Calu3 (cell line): ENCODE data around the gene MICALL2. TPM values are rescaled to one million over a fixed set of nuclear protein-coding genes. Genes with fewer than 3 reads are reported as not detected.
A peak's percentile ranks its signal among the peaks of the same experiment; 100 is the strongest.

Source experiments
- BruUV-seq: library from RNA; stranded (reverse); fragments of 400-500 nt; replicated peaks from 2 replicates; lab custom pipeline; 2021; lab: Mats Ljungman, UMichigan
- CTCF ChIA-PET: fragments of 300-600 bp; sonication (Branson Sonifier 250); formaldehyde crosslinking; loops from one replicate; lab custom pipeline; 2022; ENCODE audit warnings: antibody characterized with exemption; lab: Charles Lee
- DNase-seq: peaks from one replicate; pipeline ENCODE4 v3.0.0; 2022
- H3K27ac Mint-ChIP-seq: one replicate; pipeline ENCODE4 v1.8.0; 2022; ENCODE audit warnings: mixed read lengths; ENCODE audit not compliant: unreplicated experiment
- H3K27me3 Mint-ChIP-seq: one replicate; pipeline ENCODE4 v1.8.0; 2022; ENCODE audit warnings: mixed read lengths; ENCODE audit not compliant: unreplicated experiment
- H3K36me3 Mint-ChIP-seq: one replicate; pipeline ENCODE4 v1.8.0; 2022; ENCODE audit warnings: mild to moderate bottlenecking, moderate library complexity, mixed read lengths; ENCODE audit not compliant: insufficient read depth, unreplicated experiment
- H3K4me1 Mint-ChIP-seq: one replicate; pipeline ENCODE4 v1.8.0; 2022; ENCODE audit warnings: mild to moderate bottlenecking, low read depth, mixed read lengths; ENCODE audit not compliant: unreplicated experiment
- H3K4me3 Mint-ChIP-seq: one replicate; pipeline ENCODE4 v1.8.0; 2022; ENCODE audit warnings: mild to moderate bottlenecking, low read depth, moderate library complexity, mixed read lengths; ENCODE audit not compliant: unreplicated experiment
- H3K9me3 Mint-ChIP-seq: one replicate; pipeline ENCODE4 v1.8.0; 2022; ENCODE audit warnings: low read depth, mixed read lengths; ENCODE audit not compliant: unreplicated experiment
- CTCF ChIP-seq: fragments of 200-600 bp; IDR thresholded peaks from one replicate; pipeline ENCODE4 v1.8.0; 2022; ENCODE audit warnings: antibody characterized with exemption; ENCODE audit not compliant: unreplicated experiment
- intact Hi-C: fragments of 100-400 bp; cut with micrococcal nuclease; formaldehyde crosslinking; loops from one replicate; pipeline ENCODE4 v1.10.0; 2022; ENCODE audit not compliant: unreplicated experiment
- total RNA-seq: library from RNA; stranded (reverse); gene quantifications from 2 replicates; pipeline ENCODE4 v1.2.3, GENCODE V29; 2022

Gene MICALL2
- total RNA-seq, 1 experiment from 2014 or later: 162 TPM

- peaks cover 12% of the 10 kb centered on the region for H3K36me3 Mint-ChIP-seq
- DNase-seq: no peak
- H3K27ac Mint-ChIP-seq: no peak overlapping the region
- H3K4me1 Mint-ChIP-seq: no peaks in the 10 kb centered on the region
- H3K27me3 Mint-ChIP-seq: peaks cover 97% of the 10 kb centered on the region
- no TSS peak for BruUV-seq
- intact Hi-C loops: no loop called here
- CTCF ChIA-PET: no interaction called here
- no peak for TF ChIP-seq CTCF
- no peaks in the 10 kb centered on the region for H3K9me3 Mint-ChIP-seq
- H3K4me3 Mint-ChIP-seq: no peak overlapping the region
Measured at GRCh38 chr7:1415389-1415990, 43.8 kb downstream of the MICALL2 start.

GRCh38 chr7:1413936-1414639, 45.2 kb downstream of the MICALL2 start:
- CTCF ChIA-PET: no interaction called here
- TF ChIP-seq CTCF: no peak
- no peaks in the 10 kb centered on the region for H3K9me3 Mint-ChIP-seq
- no TSS peak for BruUV-seq
- H3K4me3 Mint-ChIP-seq: no peak overlapping the region
- H3K27ac Mint-ChIP-seq: no peak overlapping the region
- no peaks in the 10 kb centered on the region for H3K4me1 Mint-ChIP-seq
- DNase-seq: no peak
- peaks cover 93% of the 10 kb centered on the region for H3K27me3 Mint-ChIP-seq
- H3K36me3 Mint-ChIP-seq: peaks cover 12% of the 10 kb centered on the region
- intact Hi-C loops: loop anchor here (2.0 kb wide), 1 partner anchor 219 kb away; no protein-coding TSS in a partner anchor

- H3K27me3 Mint-ChIP-seq: peaks cover 92% of the 10 kb centered on the region
Measured at GRCh38 chr7:1412322-1413261, 46.7 kb downstream of the MICALL2 start.

More at GRCh38 chr7:1412322-1413261, 46.7 kb downstream of the MICALL2 start:
- H3K9me3 Mint-ChIP-seq: no peaks in the 10 kb centered on the region
- TF ChIP-seq CTCF: peak; percentile 93
- peak; percentile 96 for DNase-seq
- CTCF ChIA-PET: interaction anchor here (0.6 to 1.5 kb wide), 13 partner anchors 10 to 377 kb away, joined by 3 to 9 read pairs (median 4); no protein-coding TSS in a partner anchor
- H3K4me1 Mint-ChIP-seq: no peaks in the 10 kb centered on the region
- peaks cover 4% of the 10 kb centered on the region for H3K36me3 Mint-ChIP-seq
- no peak overlapping the region for H3K4me3 Mint-ChIP-seq
- intact Hi-C loops: loop anchor here (2.0 kb wide), 1 partner anchor 218 kb away; no protein-coding TSS in a partner anchor
- H3K27ac Mint-ChIP-seq: no peak overlapping the region
- no TSS peak for BruUV-seq
